T47D (cell line): ENCODE measurements around the gene SYT9.

Experiments
- DNase-seq, 2 experiments: peaks; one replicate each; pipeline versions ENCODE4 v3.0.0 to v3.0.0-alpha.2; 2011 to 2012; ENCODE audit warnings: low read depth in 1 of 2, low spot score in 1 of 2
- JUND ChIP-seq: IDR thresholded peaks from 2 replicates; pipeline ENCODE4 v1.6.1; 2012; ENCODE audit warnings: low read depth
- in situ Hi-C: cut with HindIII; loops from 2 replicates; pipeline ENCODE4 v1.10.0; 2016; ENCODE audit warnings: low sequenced_read_pairs, low pct_unique_long_range_greater_than_20kb

SYT9 gene

DNA sequence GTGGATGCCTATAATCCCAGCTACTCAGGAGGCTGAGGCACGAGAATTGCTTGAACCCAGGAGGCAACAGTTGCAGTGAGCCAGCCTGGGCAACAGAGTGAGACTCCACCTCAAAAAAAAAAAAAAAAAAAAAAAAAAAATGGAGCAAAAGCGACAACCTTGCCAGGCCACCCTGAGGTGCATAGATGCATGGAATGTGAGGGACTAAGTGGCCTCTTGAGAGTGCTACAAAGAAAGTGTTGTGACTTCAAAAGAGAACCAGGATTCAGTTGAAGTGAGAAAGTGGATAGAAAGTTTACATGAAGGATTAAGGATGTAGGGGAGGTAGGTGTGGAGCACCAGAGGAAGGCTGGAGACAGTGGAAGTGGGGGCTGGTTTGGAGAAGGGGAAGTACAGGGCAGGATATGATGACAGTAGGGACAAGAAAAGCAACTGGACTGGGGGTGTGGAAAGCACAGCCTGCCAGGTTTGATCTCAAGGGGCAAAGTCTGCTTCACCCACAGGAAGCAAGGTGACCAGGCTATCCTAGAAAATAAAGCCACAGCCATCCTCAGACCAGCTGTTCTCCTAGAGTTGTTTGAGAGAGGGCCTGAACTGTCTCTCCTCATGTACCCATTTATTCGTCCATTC lies 197.6 kb downstream of the SYT9 start:
- no peak for DNase-seq
- in situ Hi-C loops = no loop called here

DNA sequence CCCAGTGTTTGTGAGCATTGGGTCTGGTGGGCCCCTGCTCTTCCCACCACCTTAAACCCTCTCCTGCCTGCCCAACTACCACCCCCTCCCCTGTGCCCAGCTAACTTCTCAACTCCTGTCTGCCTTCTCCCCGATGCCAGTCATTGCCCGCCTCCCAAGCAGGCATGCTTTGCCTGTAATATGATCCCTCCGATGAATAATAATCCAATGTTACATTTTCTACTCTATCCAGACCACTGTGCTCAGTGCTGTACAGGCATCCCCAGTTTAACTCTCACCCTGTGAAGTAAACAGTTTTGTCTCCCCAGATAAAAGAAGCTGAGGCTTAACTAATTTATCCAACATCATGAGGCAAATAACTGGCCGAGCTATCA lies 198.1 kb downstream of the SYT9 start:
- in situ Hi-C loops = no loop called here
- no peak for DNase-seq
- TF ChIP-seq JUND = no peak

More for the DNA sequence above, 197.6 kb downstream of the SYT9 start:
- TF ChIP-seq JUND = no peak

DNA sequence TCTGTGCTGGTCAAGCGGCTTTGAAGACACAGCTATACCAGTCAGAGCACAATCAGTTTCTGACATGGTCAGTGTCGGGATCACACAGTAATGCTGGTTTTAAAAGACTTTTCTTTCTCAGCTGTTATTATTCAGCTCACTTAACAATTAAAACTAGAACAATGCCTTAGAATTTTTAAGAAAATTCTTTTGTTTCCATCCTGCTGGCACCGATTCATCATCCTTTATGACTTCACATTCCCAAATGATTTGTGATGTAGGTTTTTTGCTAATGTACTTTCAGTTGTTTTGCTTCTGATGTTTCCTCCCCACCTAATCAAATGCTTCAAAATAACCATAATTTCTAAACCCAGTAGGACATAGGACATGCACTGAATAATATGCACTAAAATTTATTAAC lies 199.1 kb downstream of the SYT9 start:
- in situ Hi-C loops = no loop called here
- TF ChIP-seq JUND = no peak
- DNase-seq = no peak

DNA sequence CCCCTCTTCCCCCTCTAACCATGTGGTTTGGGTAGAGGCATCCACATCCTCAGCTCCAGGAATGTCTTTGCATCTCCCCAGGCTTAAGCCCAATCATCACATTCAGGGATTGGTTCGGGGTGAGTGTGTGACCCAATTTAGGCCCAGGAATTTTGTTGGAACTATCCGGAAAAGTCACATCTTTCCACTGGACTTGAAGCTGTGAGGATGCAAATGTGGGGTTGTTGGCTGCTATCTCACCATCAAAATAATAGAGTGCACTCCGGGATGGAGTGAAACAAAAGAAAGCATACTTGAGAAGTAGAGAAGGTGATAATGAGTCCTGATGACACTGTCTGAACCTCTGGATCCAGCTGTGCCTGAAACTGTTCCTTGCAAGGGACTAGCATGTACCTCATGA lies 199.8 kb downstream of the SYT9 start:
- in situ Hi-C loops = no loop called here
- no peak for TF ChIP-seq JUND
- DNase-seq = no peak

DNA sequence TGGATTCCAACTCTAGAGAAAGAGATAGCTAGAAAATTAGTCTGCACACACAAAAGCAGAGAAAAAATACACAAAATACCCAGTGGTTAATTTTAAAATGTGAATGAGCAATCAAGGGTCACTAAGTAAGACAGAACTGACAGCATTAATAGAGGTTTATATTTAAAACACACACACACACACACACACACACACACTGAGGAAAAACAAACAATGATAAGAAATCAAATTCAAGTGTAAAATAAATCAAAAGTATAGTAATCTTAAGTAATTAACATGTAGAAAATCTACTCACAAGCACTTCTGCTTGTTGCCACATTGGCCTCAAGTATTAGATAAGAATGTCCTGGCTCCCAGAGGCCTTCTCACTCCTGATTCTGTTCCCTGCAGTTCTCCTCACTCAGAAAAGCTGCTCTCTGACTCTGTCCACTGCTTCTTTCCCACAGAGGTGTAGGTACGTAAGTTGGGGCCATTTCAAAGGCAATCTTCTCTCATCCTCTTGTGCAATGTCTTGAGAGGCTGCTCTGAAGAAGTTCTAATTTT lies 200.3 kb downstream of the SYT9 start:
- no peak for DNase-seq
- in situ Hi-C loops = no loop called here
- TF ChIP-seq JUND = no peak

DNA sequence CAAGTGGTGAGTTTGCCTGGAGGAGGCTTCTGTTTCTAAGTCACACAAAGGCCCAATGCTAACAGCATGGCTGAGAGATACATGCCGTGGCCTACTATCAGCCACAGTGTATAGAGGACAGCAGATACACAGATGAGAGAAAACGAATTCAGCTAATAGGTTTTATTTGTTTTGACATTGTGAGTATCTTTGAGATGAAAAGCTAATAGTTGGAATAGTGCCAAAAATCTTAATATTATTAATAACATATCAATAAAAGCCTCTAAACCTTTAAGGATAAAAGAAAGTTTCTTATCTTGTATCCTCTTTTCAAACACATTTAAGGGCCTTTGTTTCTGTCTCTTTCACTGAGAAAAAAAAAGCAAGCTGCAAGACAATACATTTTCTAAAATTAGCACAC lies 203.2 kb downstream of the SYT9 start:
- DNase-seq = no peak
- no peak for TF ChIP-seq JUND
- in situ Hi-C loops = no loop called here

DNA sequence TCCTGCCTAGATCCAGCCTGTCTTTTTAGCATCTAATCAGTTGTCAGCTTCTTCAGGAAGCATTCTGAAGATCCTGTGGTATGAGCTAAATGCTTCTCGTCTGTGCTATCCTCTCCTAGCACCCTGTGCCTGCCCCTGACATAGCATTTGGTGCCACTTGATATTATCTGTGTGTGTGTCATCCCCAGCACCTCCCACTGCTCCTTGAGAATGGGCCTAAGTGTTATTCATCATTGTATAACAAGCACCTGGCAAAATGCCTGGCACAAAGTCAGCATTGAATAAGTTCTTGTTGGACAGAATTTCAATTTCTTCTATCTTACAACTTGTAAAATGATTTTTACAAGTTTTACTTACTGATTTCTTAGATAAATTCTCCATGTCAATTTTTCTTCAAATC lies 205.5 kb downstream of the SYT9 start:
- in situ Hi-C loops = no loop called here
- no peak for TF ChIP-seq JUND
- no peak for DNase-seq

DNA sequence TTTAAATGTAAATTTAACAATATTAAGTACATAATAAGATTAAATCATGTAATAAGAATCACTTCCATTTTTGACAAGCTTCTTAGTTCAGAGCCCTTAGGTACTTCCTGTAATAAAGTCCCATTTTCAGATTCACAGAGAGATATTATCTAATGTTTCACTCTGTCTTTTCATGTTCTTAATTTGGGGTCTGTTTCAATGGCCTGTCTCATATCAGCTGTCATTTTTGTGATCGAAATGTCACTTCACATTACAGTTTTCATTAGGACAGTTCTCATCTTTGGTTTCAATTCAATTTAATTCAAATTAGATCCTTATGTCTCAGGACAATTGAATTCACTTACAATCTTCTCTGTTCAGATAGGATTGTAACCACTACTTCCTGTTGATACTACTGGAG lies 211.0 kb downstream of the SYT9 start:
- no peak for DNase-seq
- in situ Hi-C loops = no loop called here
- no peak for TF ChIP-seq JUND

DNA sequence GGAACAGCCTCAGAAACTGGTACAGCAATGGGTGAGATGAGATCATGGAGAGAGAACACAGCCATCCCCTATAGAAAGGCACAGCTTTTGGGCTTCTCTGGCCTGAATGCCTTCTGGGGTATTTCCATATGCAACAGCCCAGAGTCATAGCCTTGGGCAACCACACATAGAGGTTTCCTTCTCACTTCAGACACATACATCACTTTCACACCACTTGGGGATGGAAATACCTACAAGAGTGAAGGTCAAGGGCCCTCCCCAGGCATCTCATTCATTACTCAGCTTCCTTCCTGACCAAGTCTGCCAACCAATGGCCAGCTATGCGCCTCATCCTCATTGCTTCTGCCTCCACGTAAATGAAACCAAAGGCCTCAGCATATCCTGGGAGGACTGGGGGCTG lies 215.9 kb downstream of the SYT9 start:
- TF ChIP-seq JUND = no peak
- DNase-seq = no peak
- in situ Hi-C loops = no loop called here

DNA sequence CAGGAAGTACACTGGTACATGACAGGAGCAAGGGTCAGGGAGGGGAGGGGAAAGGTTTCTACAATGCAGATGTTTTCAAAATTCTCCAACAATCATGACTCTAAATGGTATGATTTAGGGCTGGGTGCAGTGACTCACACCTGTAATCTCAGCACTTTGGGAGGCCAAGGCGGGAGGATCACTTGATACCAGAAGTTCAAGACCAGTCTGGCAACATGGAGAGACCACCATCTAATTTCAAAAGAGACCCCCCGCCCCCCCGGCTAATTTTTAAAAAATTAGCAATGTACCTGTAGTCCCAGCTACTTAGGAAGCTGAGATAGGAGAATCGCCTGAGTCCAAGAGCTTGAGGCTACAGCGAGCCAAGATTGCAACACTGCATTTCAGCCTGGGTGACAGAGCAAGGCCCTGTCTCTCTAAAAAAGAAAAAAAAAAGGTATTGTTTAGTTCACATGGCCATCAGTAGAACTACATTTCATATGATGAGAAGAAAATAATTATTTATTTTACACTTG lies 217.7 kb downstream of the SYT9 start:
- in situ Hi-C loops = no loop called here

DNA sequence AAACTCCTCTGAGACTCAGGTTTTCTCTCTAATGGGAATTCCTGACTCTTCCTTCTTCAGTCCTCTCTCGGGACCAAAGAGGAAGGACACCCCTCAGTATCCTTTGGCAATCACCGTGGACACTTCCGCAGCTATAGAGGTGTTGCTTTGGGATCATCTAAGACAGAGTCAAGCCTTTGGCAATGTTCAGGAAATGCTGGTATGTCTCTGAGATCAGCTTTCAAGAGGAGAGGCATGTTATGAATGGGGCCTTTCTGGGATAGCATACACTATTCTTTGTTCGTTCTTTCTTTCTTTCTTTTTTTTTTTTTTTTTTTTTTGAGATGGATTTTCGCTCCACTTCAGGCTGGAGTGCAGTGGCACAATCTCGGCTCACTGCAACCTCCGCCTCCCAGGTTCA lies 219.4 kb downstream of the SYT9 start:
- no peak for DNase-seq
- in situ Hi-C loops = no loop called here
- no peak for TF ChIP-seq JUND

More for the DNA sequence above, 217.7 kb downstream of the SYT9 start:
- no peak for DNase-seq
- TF ChIP-seq JUND = no peak

DNA sequence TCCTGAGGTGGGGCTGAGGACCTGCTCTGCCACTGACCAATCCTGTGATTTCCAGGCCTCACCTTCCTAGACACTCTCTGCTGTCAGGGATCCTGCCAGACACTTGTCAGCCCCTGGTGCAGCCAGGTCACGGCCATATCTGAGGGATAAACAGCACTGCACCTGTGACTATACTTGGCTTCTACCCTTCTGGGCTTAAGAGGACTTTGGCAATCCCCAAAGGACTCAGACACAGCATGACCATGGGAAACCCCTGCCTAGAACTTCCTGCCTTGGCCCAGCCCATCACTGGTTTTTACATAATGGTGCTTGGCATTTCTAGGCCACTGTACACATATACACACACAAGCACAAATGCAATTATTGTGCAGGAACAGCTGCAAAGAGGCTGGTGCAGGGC lies 222.0 kb downstream of the SYT9 start:
- TF ChIP-seq JUND = no peak
- in situ Hi-C loops = no loop called here
- no peak for DNase-seq

DNA sequence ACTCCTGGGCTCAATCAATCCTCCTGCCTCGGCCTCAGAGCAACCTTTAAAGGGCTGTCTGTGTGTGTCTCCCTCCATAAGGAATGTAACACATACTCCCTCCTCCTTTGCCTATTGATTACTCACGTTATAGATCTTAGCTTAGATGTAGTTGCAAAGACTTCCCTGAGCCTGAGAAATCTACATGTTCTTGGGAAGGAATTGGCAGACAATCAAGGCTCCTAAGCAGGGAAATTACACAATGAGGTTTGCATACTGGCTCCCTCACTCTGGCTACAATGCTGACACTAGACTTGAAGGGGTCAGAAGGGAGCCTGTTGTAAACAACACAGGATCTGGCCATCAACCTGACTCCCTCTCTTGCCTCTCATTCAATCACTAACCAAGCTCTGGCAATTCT lies 228.4 kb downstream of the SYT9 start:
- in situ Hi-C loops = no loop called here
- TF ChIP-seq JUND = no peak
- no peak for DNase-seq

DNA sequence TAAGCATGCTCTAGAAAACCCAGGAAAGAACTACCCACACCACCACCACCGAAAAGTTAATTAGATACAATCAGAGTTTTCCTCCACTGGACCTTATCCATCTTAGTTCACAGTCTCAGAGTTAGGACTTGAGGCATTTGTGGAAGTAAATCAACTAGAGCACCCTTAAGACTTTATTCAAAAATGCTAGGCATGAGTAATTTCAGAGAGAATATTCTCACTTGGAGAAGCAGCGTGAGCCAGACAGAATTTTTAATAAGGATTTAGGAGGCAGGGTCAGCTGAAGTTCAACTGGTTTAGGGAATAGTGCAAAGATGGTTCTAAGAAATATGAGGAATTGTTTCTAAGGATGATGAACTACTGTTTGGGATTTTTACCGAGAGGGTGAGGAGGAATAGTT lies 232.4 kb downstream of the SYT9 start:
- in situ Hi-C loops = no loop called here
- no peak for TF ChIP-seq JUND
- no peak for DNase-seq
